Measurements from ENCODE around the gene NCAPD3. TPM values are rescaled to one million over a fixed set of nuclear protein-coding genes. Genes with fewer than 3 reads are reported as not detected.

The NCAPD3 gene
- total and polyA plus RNA-seq, 2 donors (not counting 1 experiment from before 2014, with no cell fraction given): 12.9 to 32.2 TPM

DNA sequence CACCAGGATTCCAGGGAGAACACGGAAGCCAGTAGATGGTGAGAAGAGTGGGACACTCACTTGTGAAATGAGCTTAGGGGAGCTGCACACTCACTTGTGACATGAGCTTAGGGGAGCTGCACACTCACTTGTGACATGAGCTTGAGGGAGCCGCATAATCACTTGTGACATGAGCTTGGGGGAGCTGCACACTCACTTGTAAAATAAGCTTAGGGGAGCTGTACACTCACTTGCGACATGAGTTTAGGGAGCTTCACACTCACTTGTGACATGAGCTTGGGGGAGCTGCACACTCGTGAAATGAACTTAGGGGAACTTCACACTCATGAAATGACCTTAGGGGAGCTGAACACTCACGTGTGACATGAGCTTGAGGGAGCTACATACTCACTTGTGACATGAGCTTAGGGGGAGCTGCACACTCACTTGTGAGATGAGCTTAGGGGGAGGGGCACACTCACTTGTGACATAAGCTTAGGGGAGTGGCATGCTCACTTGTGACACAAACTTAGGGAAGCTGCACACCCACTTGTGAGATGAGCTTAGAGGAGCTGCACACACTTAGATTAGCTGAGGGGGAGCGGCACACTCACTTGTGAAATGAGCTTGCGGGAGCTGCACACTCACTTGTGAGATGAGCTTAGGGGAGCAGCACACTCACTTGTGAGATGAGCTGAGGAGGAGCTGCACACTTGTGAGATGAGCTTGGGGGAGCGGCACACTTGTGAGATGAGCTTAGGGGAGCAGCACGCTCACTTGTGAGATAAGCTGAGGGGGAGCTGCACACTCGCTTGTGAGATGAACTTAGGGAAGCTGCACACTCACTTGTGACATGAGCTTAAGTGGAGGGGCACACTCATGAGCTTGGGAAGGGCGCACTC, 59.0 kb downstream of the NCAPD3 start:
- ATAC-seq (ENCODE audit: low read depth) (no peak), DNase-seq (no peak)
- Mint-ChIP-seq H3K9me3 (ENCODE audit: insufficient read depth) (no peaks in the 10 kb centered on the region), H3K4me3 (no peak overlapping the region), H3K4me1 (no peaks in the 10 kb centered on the region), H3K27me3 (no peaks in the 10 kb centered on the region), H3K27ac (no peak overlapping the region)
- no peaks in the 10 kb centered on the region for H3K4me1 ChIP-seq (ENCODE audit: control insufficient read depth in 2 of 2, insufficient read depth in 2 of 2, low read length in 2 of 2)
- CTCF ChIA-PET: interaction anchor here (1.4 kb wide), 2 partner anchors 42 to 114 kb away, joined by 4 read pairs; no protein-coding TSS in a partner anchor
- no peaks in the 10 kb centered on the region for H3K27me3 ChIP-seq (replicated peaks in 1 of 4; ENCODE audit: control extremely low read depth in 1 of 4, control insufficient read depth in 3 of 4, insufficient read depth in 4 of 4, low read length in 3 of 4)
- H3K4me3 ChIP-seq (ENCODE audit: control extremely low read depth in 1 of 5, extremely low read depth in 1 of 5, insufficient read depth in 1 of 5, low read depth in 2 of 5, low read length in 4 of 5): no peak overlapping the region
- H3K4me2 ChIP-seq (replicated peaks; ENCODE audit: low read depth, low read length, poor library complexity, severe bottlenecking): no peak overlapping the region
- POLR2A ChIA-PET: no interaction called here
- H3K79me2 ChIP-seq (ENCODE audit: control insufficient read depth, insufficient read depth, low read length): no peaks in the 10 kb centered on the region
- peaks cover 0 to 36% of the 10 kb centered on the region in 2 experiments for H3K36me3 ChIP-seq (replicated peaks in 1 of 2; ENCODE audit: control extremely low read depth in 1 of 2, control insufficient read depth in 1 of 2, extremely low read depth in 1 of 2, insufficient read depth in 2 of 2, low read length in 1 of 2)
- no peak overlapping the region for H3K9ac ChIP-seq (ENCODE audit: low read length)
- H4K20me1 ChIP-seq (ENCODE audit: control insufficient read depth, insufficient read depth, low read length, poor library complexity, severe bottlenecking): no peaks in the 10 kb centered on the region
- WGBS (ENCODE audit: insufficient coverage): 96% methylated on average over 11 of the region's 11 CpGs
- no peak overlapping the region for H2AFZ ChIP-seq (ENCODE audit: insufficient read depth, low read depth, low read length, poor library complexity, severe bottlenecking)
- intact Hi-C loops (cut with micrococcal nuclease): no loop called here
- no peaks in the 10 kb centered on the region for H3K9me3 ChIP-seq (ENCODE audit: control extremely low read depth in 1 of 3, control insufficient read depth in 2 of 3, insufficient read depth in 1 of 3, low read length in 2 of 3)
- H3K27ac ChIP-seq (ENCODE audit: low read length in 2 of 2): no peak overlapping the region
- TF ChIP-seq EZH2 (IDR thresholded peaks at IDR 0.05; ENCODE audit: borderline replicate concordance, insufficient read depth, low read depth, low read length, poor library complexity, severe bottlenecking): no peak
- TF ChIP-seq, protein P1, sequence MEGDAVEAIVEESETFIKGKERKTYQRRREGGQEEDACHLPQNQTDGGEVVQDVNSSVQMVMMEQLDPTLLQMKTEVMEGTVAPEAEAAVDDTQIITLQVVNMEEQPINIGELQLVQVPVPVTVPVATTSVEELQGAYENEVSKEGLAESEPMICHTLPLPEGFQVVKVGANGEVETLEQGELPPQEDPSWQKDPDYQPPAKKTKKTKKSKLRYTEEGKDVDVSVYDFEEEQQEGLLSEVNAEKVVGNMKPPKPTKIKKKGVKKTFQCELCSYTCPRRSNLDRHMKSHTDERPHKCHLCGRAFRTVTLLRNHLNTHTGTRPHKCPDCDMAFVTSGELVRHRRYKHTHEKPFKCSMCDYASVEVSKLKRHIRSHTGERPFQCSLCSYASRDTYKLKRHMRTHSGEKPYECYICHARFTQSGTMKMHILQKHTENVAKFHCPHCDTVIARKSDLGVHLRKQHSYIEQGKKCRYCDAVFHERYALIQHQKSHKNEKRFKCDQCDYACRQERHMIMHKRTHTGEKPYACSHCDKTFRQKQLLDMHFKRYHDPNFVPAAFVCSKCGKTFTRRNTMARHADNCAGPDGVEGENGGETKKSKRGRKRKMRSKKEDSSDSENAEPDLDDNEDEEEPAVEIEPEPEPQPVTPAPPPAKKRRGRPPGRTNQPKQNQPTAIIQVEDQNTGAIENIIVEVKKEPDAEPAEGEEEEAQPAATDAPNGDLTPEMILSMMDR (IDR thresholded peaks at IDR 0.05): no peak

DNA sequence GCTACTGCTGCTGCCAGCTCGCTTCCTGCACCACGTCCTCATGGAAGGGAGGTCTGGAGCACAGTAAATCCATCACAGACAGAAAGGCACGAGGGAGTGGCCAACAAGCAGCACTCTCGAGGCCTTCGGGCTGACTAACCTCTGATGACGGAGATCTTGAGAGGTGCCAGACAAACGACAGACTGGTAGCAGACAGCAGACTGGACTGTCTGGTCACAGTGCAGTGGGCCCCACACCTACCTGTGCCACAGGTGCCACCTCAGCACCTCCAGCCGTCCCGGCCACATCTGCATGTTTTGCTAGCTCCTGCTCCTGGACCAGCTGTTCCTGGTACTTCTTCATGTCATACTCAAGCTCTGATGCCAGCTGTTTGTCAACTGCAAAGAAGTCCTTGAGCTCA, 64.1 kb downstream of the NCAPD3 start:
- Histone ChIP-seq H3K9ac (ENCODE audit: low read length) (no peak overlapping the region), H3K4me1 (ENCODE audit: control insufficient read depth in 2 of 2, insufficient read depth in 2 of 2, low read length in 2 of 2) (no peaks in the 10 kb centered on the region), H3K9me3 (ENCODE audit: control extremely low read depth in 1 of 3, control insufficient read depth in 2 of 3, insufficient read depth in 1 of 3, low read length in 2 of 3) (no peaks in the 10 kb centered on the region), H3K4me3 (ENCODE audit: control extremely low read depth in 1 of 5, extremely low read depth in 1 of 5, insufficient read depth in 1 of 5, low read depth in 2 of 5, low read length in 4 of 5) (no peak overlapping the region), H3K27me3 (replicated peaks in 1 of 4; ENCODE audit: control extremely low read depth in 1 of 4, control insufficient read depth in 3 of 4, insufficient read depth in 4 of 4, low read length in 3 of 4) (no peaks in the 10 kb centered on the region), H3K4me2 (replicated peaks; ENCODE audit: low read depth, low read length, poor library complexity, severe bottlenecking) (no peak overlapping the region), H3K36me3 (replicated peaks in 1 of 2; ENCODE audit: control extremely low read depth in 1 of 2, control insufficient read depth in 1 of 2, extremely low read depth in 1 of 2, insufficient read depth in 2 of 2, low read length in 1 of 2) (peaks cover 0 to 53% of the 10 kb centered on the region in 2 experiments), H2AFZ (ENCODE audit: insufficient read depth, low read depth, low read length, poor library complexity, severe bottlenecking) (no peak overlapping the region), H3K79me2 (ENCODE audit: control insufficient read depth, insufficient read depth, low read length) (no peaks in the 10 kb centered on the region), H3K27ac (ENCODE audit: low read length in 2 of 2) (no peak overlapping the region), H4K20me1 (ENCODE audit: control insufficient read depth, insufficient read depth, low read length, poor library complexity, severe bottlenecking) (no peaks in the 10 kb centered on the region)
- ChIA-PET POLR2A (no interaction called here), CTCF (no interaction called here)
- 95% methylated on average over 9 of the region's 9 CpGs for WGBS (ENCODE audit: insufficient coverage)
- no peak overlapping the region for H3K4me3 Mint-ChIP-seq
- no peaks in the 10 kb centered on the region for H3K4me1 Mint-ChIP-seq
- H3K9me3 Mint-ChIP-seq (ENCODE audit: insufficient read depth): no peaks in the 10 kb centered on the region
- TF ChIP-seq, protein P1 (IDR thresholded peaks at IDR 0.05): no peak
- no peak for TF ChIP-seq EZH2 (IDR thresholded peaks at IDR 0.05; ENCODE audit: borderline replicate concordance, insufficient read depth, low read depth, low read length, poor library complexity, severe bottlenecking)
- intact Hi-C loops (cut with micrococcal nuclease): no loop called here
- no peak overlapping the region for H3K27ac Mint-ChIP-seq
- H3K27me3 Mint-ChIP-seq: no peaks in the 10 kb centered on the region
- DNase-seq: no peak
- no peak for ATAC-seq (ENCODE audit: low read depth)
